ENCODE data around the gene DICER1. TPM values are rescaled to one million over a fixed set of nuclear protein-coding genes. Genes with fewer than 3 reads are reported as not detected.

DICER1 gene
- polyA plus RNA-seq, 3 donors = 26.5 to 38.4 (median 34.7) TPM

DNA sequence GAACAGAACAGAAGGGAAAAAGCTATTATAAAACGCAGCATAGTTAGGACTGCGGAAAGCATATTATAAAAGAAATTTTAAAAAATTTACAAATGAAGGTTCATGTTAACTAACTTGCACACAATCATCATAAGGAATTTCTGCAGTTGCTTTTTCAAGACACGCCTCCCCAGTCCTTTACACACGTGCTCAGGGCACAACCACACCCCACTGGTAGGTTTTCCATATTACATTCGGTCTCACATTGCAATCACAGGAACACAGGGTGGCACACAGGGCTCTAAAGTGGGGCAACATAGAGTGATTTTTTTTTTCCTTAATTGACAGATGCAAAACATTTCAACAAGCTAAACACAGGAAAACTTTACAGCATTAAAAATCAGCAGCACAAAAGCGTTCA, 69.7 kb downstream of the DICER1 start:
- Histone ChIP-seq H3K27ac (ENCODE audit: low read depth in 1 of 2, low read length in 2 of 2) (no peak overlapping the region), H3K79me2 (ENCODE audit: insufficient read depth, low read length) (no peaks in the 10 kb centered on the region), H3K4me1 (ENCODE audit: control insufficient read depth in 1 of 2, insufficient read depth in 2 of 2, low read length in 2 of 2) (no peaks in the 10 kb centered on the region), H3K9me3 (replicated peaks in 1 of 2; ENCODE audit: control insufficient read depth in 1 of 2, insufficient read depth in 1 of 2, low read length in 2 of 2) (no peaks in the 10 kb centered on the region), H3K4me2 (replicated peaks; ENCODE audit: extremely low read depth, low read length, poor library complexity, severe bottlenecking) (no peak overlapping the region), H3K9ac (ENCODE audit: insufficient read depth, low read length, poor library complexity, severe bottlenecking) (no peak overlapping the region), H3K36me3 (replicated peaks in 1 of 2; ENCODE audit: control insufficient read depth in 1 of 2, insufficient read depth in 2 of 2, low read length in 2 of 2) (peaks cover 64 to 85% of the 10 kb centered on the region in 2 donors), H3K4me3 (replicated peaks in 1 of 3; ENCODE audit: low read depth in 2 of 3, low read length in 3 of 3) (no peak overlapping the region), H3K27me3 (ENCODE audit: control insufficient read depth in 2 of 2, insufficient read depth in 2 of 2, low read length in 2 of 2) (no peaks in the 10 kb centered on the region), H4K20me1 (ENCODE audit: insufficient read depth, low read length) (peaks cover 24% of the 10 kb centered on the region), H2AFZ (ENCODE audit: insufficient read depth, low read depth, low read length, poor library complexity, severe bottlenecking) (no peak overlapping the region)
- peaks cover 67 to 75% of the 10 kb centered on the region in 2 donors for H3K36me3 Mint-ChIP-seq
- intact Hi-C loops (cut with micrococcal nuclease) = no loop called here
- no peaks in the 10 kb centered on the region for H3K27me3 Mint-ChIP-seq (ENCODE audit: low read depth in 3 of 3)
- H3K9me3 Mint-ChIP-seq = peaks cover 0 to 2% (median 0%) of the 10 kb centered on the region in 7 donors
- peak overlapping the region in 1 of 7 donors; percentile 57 for H3K27ac Mint-ChIP-seq
- WGBS (ENCODE audit: insufficient coverage) = 100% methylated on average over 1 of the region's 6 CpGs
- no peak for DNase-seq
- no peak for TF ChIP-seq CTCF (IDR thresholded peaks at IDR 0.05)
- no peaks in the 10 kb centered on the region for H3K4me1 Mint-ChIP-seq
- H3K4me3 Mint-ChIP-seq = no peak overlapping the region

DNA sequence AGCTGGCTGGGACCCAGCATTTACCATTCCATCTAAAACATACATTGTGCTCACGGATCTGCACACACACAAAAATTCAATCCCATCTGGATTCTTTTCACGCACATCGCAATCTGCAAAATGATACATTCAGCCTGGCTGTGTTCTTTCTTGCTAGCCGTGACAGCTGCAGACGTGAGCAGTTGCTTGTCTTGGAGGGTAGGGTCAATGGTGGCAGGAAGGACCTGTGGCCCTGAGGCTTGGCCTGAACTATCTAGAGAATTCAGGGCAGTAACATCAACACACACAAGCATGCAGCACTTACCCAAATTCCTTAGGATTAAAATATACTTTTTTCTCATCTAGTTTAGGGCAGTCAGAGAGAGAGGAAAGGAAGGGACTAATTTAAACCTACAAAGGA, 72.0 kb downstream of the DICER1 start:
- Histone ChIP-seq H3K36me3 (replicated peaks in 1 of 2; ENCODE audit: control insufficient read depth in 1 of 2, insufficient read depth in 2 of 2, low read length in 2 of 2) (peaks cover 48 to 62% of the 10 kb centered on the region in 2 donors), H3K9ac (ENCODE audit: insufficient read depth, low read length, poor library complexity, severe bottlenecking) (no peak overlapping the region), H3K4me1 (ENCODE audit: control insufficient read depth in 1 of 2, insufficient read depth in 2 of 2, low read length in 2 of 2) (no peaks in the 10 kb centered on the region), H3K79me2 (ENCODE audit: insufficient read depth, low read length) (no peaks in the 10 kb centered on the region), H3K4me3 (replicated peaks in 1 of 3; ENCODE audit: low read depth in 2 of 3, low read length in 3 of 3) (no peak overlapping the region), H3K27ac (ENCODE audit: low read depth in 1 of 2, low read length in 2 of 2) (no peak overlapping the region), H3K9me3 (replicated peaks in 1 of 2; ENCODE audit: control insufficient read depth in 1 of 2, insufficient read depth in 1 of 2, low read length in 2 of 2) (no peaks in the 10 kb centered on the region), H2AFZ (ENCODE audit: insufficient read depth, low read depth, low read length, poor library complexity, severe bottlenecking) (no peak overlapping the region), H3K27me3 (ENCODE audit: control insufficient read depth in 2 of 2, insufficient read depth in 2 of 2, low read length in 2 of 2) (no peaks in the 10 kb centered on the region), H4K20me1 (ENCODE audit: insufficient read depth, low read length) (peaks cover 9% of the 10 kb centered on the region), H3K4me2 (replicated peaks; ENCODE audit: extremely low read depth, low read length, poor library complexity, severe bottlenecking) (no peak overlapping the region)
- peaks cover 46 to 53% of the 10 kb centered on the region in 2 donors for H3K36me3 Mint-ChIP-seq
- no peak for TF ChIP-seq CTCF (IDR thresholded peaks at IDR 0.05)
- no peak overlapping the region for H3K4me3 Mint-ChIP-seq
- no peaks in the 10 kb centered on the region for H3K27me3 Mint-ChIP-seq (ENCODE audit: low read depth in 3 of 3)
- no peak for DNase-seq
- H3K9me3 Mint-ChIP-seq = peaks cover 0 to 2% (median 0%) of the 10 kb centered on the region in 7 donors
- no peak overlapping the region for H3K27ac Mint-ChIP-seq
- intact Hi-C loops (cut with micrococcal nuclease) = no loop called here
- H3K4me1 Mint-ChIP-seq = no peaks in the 10 kb centered on the region
- no CpG with 5 or more reads among the region's 5 CpGs for WGBS (ENCODE audit: insufficient coverage)

All from CD14-positive monocyte (primary cell).